ENCODE results near the gene SAXO2.
"Not testable (repeated sequence)": the region's sequence is repeated elsewhere in the genome, so short reads cannot be mapped to it uniquely, and the experiment has no call there.

The SAXO2 gene

GRCh38 chr15:82262422-82263026 is at the start of gene SAXO2, which contains the start of gene EFL1:
TSS of gene SAXO2 (plus strand) at chr15:82262818. CDS start at chr15:82262880, 62 bp downstream.
TSS of gene EFL1 (minus strand) at chr15:82262734. CDS start at chr15:82261778, 956 bp downstream.
- peak; percentile 92 for DNase-seq

- DNase-seq: not testable (repeated sequence)
These were observed 46.5 kb upstream of the SAXO2 start for GRCh38 chr15:82216092-82216491.

GRCh38 chr15:82221535-82221934 is 41.1 kb upstream of the SAXO2 start:
- peak; percentile 22 for DNase-seq

- no peak for DNase-seq
These were observed 33.9 kb upstream of the SAXO2 start for GRCh38 chr15:82228750-82229149.

- no peak for DNase-seq
These were observed 31.4 kb upstream of the SAXO2 start for GRCh38 chr15:82231233-82231632.

GRCh38 chr15:82231842-82232241 is 30.8 kb upstream of the SAXO2 start:
- DNase-seq: no peak

- DNase-seq: not testable (repeated sequence)
These were observed 24.6 kb upstream of the SAXO2 start for GRCh38 chr15:82237944-82238534.

GRCh38 chr15:82239685-82240391 is 22.8 kb upstream of the SAXO2 start:
- no peak for DNase-seq

- not testable (repeated sequence) for DNase-seq
These were observed 20.6 kb upstream of the SAXO2 start for GRCh38 chr15:82241836-82242499.

- not testable (repeated sequence) for DNase-seq
These were observed 19.0 kb upstream of the SAXO2 start for GRCh38 chr15:82243644-82244043.

- DNase-seq: not testable (repeated sequence)
These were observed 16.7 kb upstream of the SAXO2 start for GRCh38 chr15:82245956-82246355.

- not testable (repeated sequence) for DNase-seq
These were observed 14.4 kb upstream of the SAXO2 start for GRCh38 chr15:82248261-82248660.

GRCh38 chr15:82261566-82262421 is 824 bp upstream of the SAXO2 start:
- DNase-seq: peak; percentile 14

GRCh38 chr15:82263350-82263749 is 732 bp downstream of the SAXO2 start:
- no peak for DNase-seq

- DNase-seq: not testable (repeated sequence)
These were observed 4.5 kb downstream of the SAXO2 start for GRCh38 chr15:82267137-82267536.

- not testable (repeated sequence) for DNase-seq
These were observed 5.8 kb downstream of the SAXO2 start for GRCh38 chr15:82268454-82268853.

GRCh38 chr15:82272154-82272553 is 9.5 kb downstream of the SAXO2 start:
- DNase-seq: no peak

- DNase-seq: no peak
These were observed 12.8 kb downstream of the SAXO2 start for GRCh38 chr15:82275410-82275809.

- not testable (repeated sequence) for DNase-seq
These were observed 18.7 kb downstream of the SAXO2 start for GRCh38 chr15:82281276-82281675.

GRCh38 chr15:82282386-82282785 is 19.8 kb downstream of the SAXO2 start:
- not testable (repeated sequence) for DNase-seq

- DNase-seq: not testable (repeated sequence)
These were observed 21.8 kb downstream of the SAXO2 start for GRCh38 chr15:82284381-82284780.

GRCh38 chr15:82286475-82286874 is 23.9 kb downstream of the SAXO2 start:
- DNase-seq: peak; percentile 18
